ENCODE data around the gene SOAT2.
A peak's percentile ranks its signal among the peaks of the same experiment; 100 is the strongest.

Gene SOAT2

GRCh38 chr12:53074283-53074998 lies 28.8 kb upstream of the SOAT2 start:
- no peak for TF ChIP-seq MAX (IDR thresholded peaks at IDR 0.05; ENCODE audit: low read depth, low read length)
- TF ChIP-seq CTCF (IDR thresholded peaks at IDR 0.05; ENCODE audit: low read depth, low read length) = no peak
- TF ChIP-seq POLR2A (IDR thresholded peaks at IDR 0.05; ENCODE audit: extremely low read depth, insufficient read length) = no peak
- no peak overlapping the region for H3K4me3 ChIP-seq (ENCODE audit: low read depth, low read length)
- DNase-seq (ENCODE audit: low read depth) = no peak

GRCh38 chr12:53074999-53075370 lies 28.3 kb upstream of the SOAT2 start:
- no peak for TF ChIP-seq CTCF (IDR thresholded peaks at IDR 0.05; ENCODE audit: low read depth, low read length)
- TF ChIP-seq MYC (IDR thresholded peaks at IDR 0.05; ENCODE audit: low read depth, low read length) = no peak
- no peak for TF ChIP-seq POLR2A (IDR thresholded peaks at IDR 0.05; ENCODE audit: extremely low read depth, insufficient read length)
- TF ChIP-seq MAX (IDR thresholded peaks at IDR 0.05; ENCODE audit: low read depth, low read length) = no peak
- H3K4me3 ChIP-seq (ENCODE audit: low read depth, low read length) = no peak overlapping the region
- no peak for DNase-seq (ENCODE audit: low read depth)

GRCh38 chr12:53076461-53076860 lies 26.8 kb upstream of the SOAT2 start:
- TF ChIP-seq POLR2A (IDR thresholded peaks at IDR 0.05; ENCODE audit: extremely low read depth, insufficient read length) = no peak
- TF ChIP-seq CTCF (IDR thresholded peaks at IDR 0.05; ENCODE audit: low read depth, low read length) = no peak
- TF ChIP-seq MYC (IDR thresholded peaks at IDR 0.05; ENCODE audit: low read depth, low read length) = no peak
- TF ChIP-seq MAX (IDR thresholded peaks at IDR 0.05; ENCODE audit: low read depth, low read length) = no peak
- no peak for DNase-seq (ENCODE audit: low read depth)
- no peak overlapping the region for H3K4me3 ChIP-seq (ENCODE audit: low read depth, low read length)

- TF ChIP-seq MAX (IDR thresholded peaks at IDR 0.05; ENCODE audit: low read depth, low read length) (no peak), CTCF (IDR thresholded peaks at IDR 0.05; ENCODE audit: low read depth, low read length) (no peak), POLR2A (IDR thresholded peaks at IDR 0.05; ENCODE audit: extremely low read depth, insufficient read length) (no peak), MYC (IDR thresholded peaks at IDR 0.05; ENCODE audit: low read depth, low read length) (no peak)
- DNase-seq (ENCODE audit: low read depth) = no peak
- H3K4me3 ChIP-seq (ENCODE audit: low read depth, low read length) = no peak overlapping the region
These were observed 26.3 kb upstream of the SOAT2 start for GRCh38 chr12:53077030-53077429.

- TF ChIP-seq POLR2A (IDR thresholded peaks at IDR 0.05; ENCODE audit: extremely low read depth, insufficient read length) (no peak), CTCF (IDR thresholded peaks at IDR 0.05; ENCODE audit: low read depth, low read length) (no peak), MYC (IDR thresholded peaks at IDR 0.05; ENCODE audit: low read depth, low read length) (no peak), MAX (IDR thresholded peaks at IDR 0.05; ENCODE audit: low read depth, low read length) (peak; percentile 85)
- peak overlapping the region; percentile 89 for H3K4me3 ChIP-seq (ENCODE audit: low read depth, low read length)
- DNase-seq (ENCODE audit: low read depth) = no peak
These were observed 24.7 kb upstream of the SOAT2 start for GRCh38 chr12:53078425-53079225.
